ENCODE measurements around the gene KRT17.

Gene KRT17

DNA sequence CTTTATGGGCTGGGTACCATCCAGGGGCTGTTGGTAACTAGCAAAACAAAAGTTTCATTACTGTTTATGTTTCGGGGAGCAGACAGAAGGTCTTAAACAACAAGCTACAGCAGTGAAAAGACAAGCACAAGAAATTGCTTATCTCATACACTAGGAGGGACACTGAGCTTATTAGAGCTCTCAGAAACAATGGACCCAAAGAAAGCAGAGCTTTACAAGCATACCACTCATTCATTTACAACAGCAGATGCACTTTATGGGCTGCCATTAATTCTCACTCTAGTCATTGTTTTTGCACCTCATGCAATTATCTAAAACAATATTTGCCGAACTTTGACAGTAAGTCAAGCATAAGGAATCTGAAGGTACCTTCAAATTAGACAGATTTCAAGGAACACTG is 21.9 kb downstream of the KRT17 start:
- H3K9me3 ChIP-seq (ENCODE audit: control insufficient read depth in 2 of 2, low read length in 2 of 2), result peaks cover 0 to 4% of the 10 kb centered on the region in 2 donors
- no peak overlapping the region for H3K9ac ChIP-seq (ENCODE audit: low read length in 2 of 2)
- no peaks in the 10 kb centered on the region for H3K27me3 ChIP-seq (ENCODE audit: control insufficient read depth in 1 of 2, insufficient read depth in 2 of 2, low read length in 2 of 2)
- no peaks in the 10 kb centered on the region for H3K36me3 ChIP-seq (ENCODE audit: control insufficient read depth in 2 of 2, insufficient read depth in 2 of 2, low read length in 2 of 2)
- H3K27ac ChIP-seq (ENCODE audit: low read length), result no peak overlapping the region
- no peak overlapping the region for H3K4me3 ChIP-seq (ENCODE audit: low read length in 2 of 2)
- no peaks in the 10 kb centered on the region for H3K4me1 ChIP-seq (ENCODE audit: control insufficient read depth, insufficient read depth, low read length)

GRCh38 chr17:41600318-41600717 is 24.1 kb downstream of the KRT17 start:
- Histone ChIP-seq H3K27me3 (ENCODE audit: control insufficient read depth in 1 of 2, insufficient read depth in 2 of 2, low read length in 2 of 2) (peaks cover 0 to 3% of the 10 kb centered on the region in 2 donors), H3K4me3 (ENCODE audit: low read length in 2 of 2) (no peak overlapping the region), H3K4me1 (ENCODE audit: control insufficient read depth, insufficient read depth, low read length) (no peaks in the 10 kb centered on the region), H3K9ac (ENCODE audit: low read length in 2 of 2) (no peak overlapping the region), H3K9me3 (ENCODE audit: control insufficient read depth in 2 of 2, low read length in 2 of 2) (no peaks in the 10 kb centered on the region), H3K36me3 (ENCODE audit: control insufficient read depth in 2 of 2, insufficient read depth in 2 of 2, low read length in 2 of 2) (no peaks in the 10 kb centered on the region), H3K27ac (ENCODE audit: low read length) (no peak overlapping the region)

GRCh38 chr17:41599680-41600079 is 24.7 kb downstream of the KRT17 start:
- Histone ChIP-seq H3K9me3 (ENCODE audit: control insufficient read depth in 2 of 2, low read length in 2 of 2) (no peaks in the 10 kb centered on the region), H3K4me1 (ENCODE audit: control insufficient read depth, insufficient read depth, low read length) (no peaks in the 10 kb centered on the region), H3K27ac (ENCODE audit: low read length) (no peak overlapping the region), H3K4me3 (ENCODE audit: low read length in 2 of 2) (no peak overlapping the region), H3K36me3 (ENCODE audit: control insufficient read depth in 2 of 2, insufficient read depth in 2 of 2, low read length in 2 of 2) (no peaks in the 10 kb centered on the region), H3K9ac (ENCODE audit: low read length in 2 of 2) (no peak overlapping the region), H3K27me3 (ENCODE audit: control insufficient read depth in 1 of 2, insufficient read depth in 2 of 2, low read length in 2 of 2) (peaks cover 0 to 3% of the 10 kb centered on the region in 2 donors)

GRCh38 chr17:41595585-41595984 is 28.8 kb downstream of the KRT17 start:
- H3K9ac ChIP-seq (ENCODE audit: low read length in 2 of 2), result no peak overlapping the region
- H3K36me3 ChIP-seq (ENCODE audit: control insufficient read depth in 2 of 2, insufficient read depth in 2 of 2, low read length in 2 of 2), result no peaks in the 10 kb centered on the region
- no peak overlapping the region for H3K4me3 ChIP-seq (ENCODE audit: low read length in 2 of 2)
- no peaks in the 10 kb centered on the region for H3K9me3 ChIP-seq (ENCODE audit: control insufficient read depth in 2 of 2, low read length in 2 of 2)
- H3K4me1 ChIP-seq (ENCODE audit: control insufficient read depth, insufficient read depth, low read length), result no peaks in the 10 kb centered on the region
- no peak overlapping the region for H3K27ac ChIP-seq (ENCODE audit: low read length)
- H3K27me3 ChIP-seq (ENCODE audit: control insufficient read depth in 1 of 2, insufficient read depth in 2 of 2, low read length in 2 of 2), result peaks cover 0 to 6% of the 10 kb centered on the region in 2 donors

DNA sequence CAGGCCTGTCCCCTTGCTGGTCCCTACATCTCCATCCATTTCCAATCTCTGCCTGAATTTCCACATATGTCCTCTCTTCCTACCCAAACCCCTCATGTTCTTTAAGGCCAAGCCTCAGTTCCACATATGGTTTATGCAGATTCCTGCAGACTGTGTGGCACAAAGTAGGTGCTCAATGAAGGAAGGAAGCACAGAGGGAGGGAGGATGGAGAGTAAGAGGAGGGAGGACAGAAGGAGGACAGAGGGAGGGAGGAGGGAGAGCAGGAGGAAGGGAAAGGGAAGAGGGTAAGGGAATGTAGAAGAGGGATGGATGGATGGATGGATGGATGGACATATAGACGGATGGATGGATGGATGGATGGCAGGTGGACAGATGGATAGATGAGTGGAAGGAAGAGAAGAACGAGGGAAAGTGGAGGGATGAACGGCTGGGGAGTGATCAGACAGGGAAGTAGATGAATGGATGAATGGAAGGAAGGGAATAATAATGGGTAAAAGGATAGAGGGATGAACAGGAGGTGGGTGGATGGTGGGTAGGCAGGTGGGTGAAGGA is 29.9 kb downstream of the KRT17 start:
- Histone ChIP-seq H3K4me3 (ENCODE audit: low read length in 2 of 2) (no peak overlapping the region), H3K27me3 (ENCODE audit: control insufficient read depth in 1 of 2, insufficient read depth in 2 of 2, low read length in 2 of 2) (peaks cover 0 to 6% of the 10 kb centered on the region in 2 donors), H3K36me3 (ENCODE audit: control insufficient read depth in 2 of 2, insufficient read depth in 2 of 2, low read length in 2 of 2) (no peaks in the 10 kb centered on the region), H3K9ac (ENCODE audit: low read length in 2 of 2) (no peak overlapping the region), H3K27ac (ENCODE audit: low read length) (no peak overlapping the region), H3K9me3 (ENCODE audit: control insufficient read depth in 2 of 2, low read length in 2 of 2) (no peaks in the 10 kb centered on the region), H3K4me1 (ENCODE audit: control insufficient read depth, insufficient read depth, low read length) (no peaks in the 10 kb centered on the region)

- no peak overlapping the region for H3K9ac ChIP-seq (ENCODE audit: low read length in 2 of 2)
- no peak overlapping the region for H3K27ac ChIP-seq (ENCODE audit: low read length)
- no peaks in the 10 kb centered on the region for H3K36me3 ChIP-seq (ENCODE audit: control insufficient read depth in 2 of 2, insufficient read depth in 2 of 2, low read length in 2 of 2)
- no peak overlapping the region for H3K4me3 ChIP-seq (ENCODE audit: low read length in 2 of 2)
- peaks cover 0 to 6% of the 10 kb centered on the region in 2 donors for H3K27me3 ChIP-seq (ENCODE audit: control insufficient read depth in 1 of 2, insufficient read depth in 2 of 2, low read length in 2 of 2)
- H3K9me3 ChIP-seq (ENCODE audit: control insufficient read depth in 2 of 2, low read length in 2 of 2), result no peaks in the 10 kb centered on the region
- H3K4me1 ChIP-seq (ENCODE audit: control insufficient read depth, insufficient read depth, low read length), result no peaks in the 10 kb centered on the region
Observed at GRCh38 chr17:41593306-41593981, 30.9 kb downstream of the KRT17 start.

DNA sequence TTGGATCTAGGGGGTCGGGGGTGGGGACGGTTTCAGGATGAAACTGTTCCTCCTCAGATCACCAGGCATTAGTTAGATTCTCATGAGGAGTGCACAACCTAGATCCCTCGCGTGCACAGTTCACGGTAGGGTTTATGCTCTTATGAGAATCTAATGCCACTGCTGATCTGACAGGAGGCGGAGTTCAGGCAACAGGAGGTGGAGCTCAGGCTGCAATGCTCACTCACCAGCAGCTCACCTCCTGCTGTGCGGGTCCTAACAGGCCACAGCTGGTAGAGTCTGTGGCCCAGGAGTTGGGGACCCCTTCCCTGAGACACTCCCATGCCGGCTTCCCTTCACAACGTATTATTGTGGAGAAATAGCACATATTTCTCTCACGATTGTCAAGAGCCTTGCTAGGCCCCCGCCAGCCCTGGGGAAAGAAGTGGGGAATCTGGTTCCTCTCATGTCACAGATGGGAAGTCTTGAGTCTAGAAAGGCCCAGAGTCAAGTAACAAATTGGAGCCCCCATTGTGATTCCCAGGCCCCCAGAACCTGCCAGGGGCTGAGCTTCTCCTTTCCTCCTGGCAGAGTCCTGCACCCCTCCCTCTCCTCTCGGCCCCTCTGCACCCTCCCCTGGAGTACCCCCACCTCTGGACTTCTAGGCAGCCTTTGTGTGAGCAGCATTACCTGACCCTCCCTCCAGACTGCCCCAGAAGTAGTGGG is 31.6 kb downstream of the KRT17 start:
- no peak overlapping the region for H3K4me3 ChIP-seq (ENCODE audit: low read length in 2 of 2)
- no peaks in the 10 kb centered on the region for H3K9me3 ChIP-seq (ENCODE audit: control insufficient read depth in 2 of 2, low read length in 2 of 2)
- H3K9ac ChIP-seq (ENCODE audit: low read length in 2 of 2), result no peak overlapping the region
- peaks cover 0 to 6% of the 10 kb centered on the region in 2 donors for H3K27me3 ChIP-seq (ENCODE audit: control insufficient read depth in 1 of 2, insufficient read depth in 2 of 2, low read length in 2 of 2)
- no peaks in the 10 kb centered on the region for H3K4me1 ChIP-seq (ENCODE audit: control insufficient read depth, insufficient read depth, low read length)
- no peaks in the 10 kb centered on the region for H3K36me3 ChIP-seq (ENCODE audit: control insufficient read depth in 2 of 2, insufficient read depth in 2 of 2, low read length in 2 of 2)
- H3K27ac ChIP-seq (ENCODE audit: low read length), result no peak overlapping the region

DNA sequence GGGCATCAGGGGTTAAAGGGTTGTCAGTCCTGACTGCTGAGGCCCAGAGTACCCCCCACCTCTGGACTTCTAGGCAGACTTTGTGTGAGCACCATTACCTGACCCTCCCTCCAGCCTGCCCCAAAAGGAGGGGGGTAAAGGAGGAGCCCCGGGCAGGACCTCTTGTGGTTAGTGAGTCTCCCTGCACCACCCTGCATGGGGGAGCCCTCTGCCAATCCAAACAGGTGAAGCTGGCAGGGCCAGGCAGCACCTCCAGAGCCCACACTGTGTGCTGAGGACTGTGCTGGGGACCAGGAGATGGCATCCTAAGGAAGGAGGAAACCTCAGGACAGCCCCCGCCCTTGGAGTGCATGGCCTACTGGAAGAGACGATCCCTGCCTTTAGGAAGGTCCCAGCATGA is 35.1 kb downstream of the KRT17 start:
- Histone ChIP-seq H3K27me3 (ENCODE audit: control insufficient read depth in 1 of 2, insufficient read depth in 2 of 2, low read length in 2 of 2) (peaks cover 0 to 5% of the 10 kb centered on the region in 2 donors), H3K9ac (ENCODE audit: low read length in 2 of 2) (no peak overlapping the region), H3K27ac (ENCODE audit: low read length) (no peak overlapping the region), H3K4me1 (ENCODE audit: control insufficient read depth, insufficient read depth, low read length) (no peaks in the 10 kb centered on the region), H3K4me3 (ENCODE audit: low read length in 2 of 2) (no peak overlapping the region), H3K36me3 (ENCODE audit: control insufficient read depth in 2 of 2, insufficient read depth in 2 of 2, low read length in 2 of 2) (no peaks in the 10 kb centered on the region), H3K9me3 (ENCODE audit: control insufficient read depth in 2 of 2, low read length in 2 of 2) (no peaks in the 10 kb centered on the region)

DNA sequence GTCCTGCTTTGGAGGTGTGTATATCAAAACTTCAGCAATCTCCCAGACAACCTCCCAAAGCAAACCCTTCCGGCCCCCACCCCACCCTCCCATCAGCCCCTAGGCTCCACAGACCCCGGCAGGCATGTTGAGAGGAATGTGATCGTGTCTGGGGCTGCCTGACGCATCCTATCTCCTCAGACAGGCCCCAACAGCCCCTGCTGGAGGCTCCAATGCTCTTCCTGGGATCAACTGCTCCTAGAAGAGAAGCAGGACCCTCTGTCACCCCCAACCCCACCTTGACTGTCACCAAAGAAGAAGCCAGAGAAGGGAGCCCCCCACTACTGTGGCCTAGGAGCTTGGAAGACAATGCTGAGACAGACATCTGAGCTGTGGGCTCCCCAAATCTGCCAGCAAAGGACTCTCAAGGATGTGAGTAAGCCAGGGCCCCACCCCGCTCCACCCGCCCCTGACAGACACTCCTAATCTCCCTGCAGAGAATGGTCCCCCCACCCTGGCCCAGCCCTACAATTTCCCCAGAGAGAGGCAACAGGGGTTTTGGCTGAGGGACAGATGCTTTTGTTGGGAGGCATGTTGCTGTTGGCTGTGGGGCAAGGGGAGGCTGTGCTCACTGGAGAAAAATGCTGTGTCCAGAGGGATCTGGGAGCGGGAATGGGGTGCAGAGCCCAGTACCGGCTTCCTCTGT is 36.1 kb downstream of the KRT17 start:
- no peaks in the 10 kb centered on the region for H3K4me1 ChIP-seq (ENCODE audit: control insufficient read depth, insufficient read depth, low read length)
- H3K9ac ChIP-seq (ENCODE audit: low read length in 2 of 2), result no peak overlapping the region
- no peak overlapping the region for H3K27ac ChIP-seq (ENCODE audit: low read length)
- H3K36me3 ChIP-seq (ENCODE audit: control insufficient read depth in 2 of 2, insufficient read depth in 2 of 2, low read length in 2 of 2), result no peaks in the 10 kb centered on the region
- no peaks in the 10 kb centered on the region for H3K9me3 ChIP-seq (ENCODE audit: control insufficient read depth in 2 of 2, low read length in 2 of 2)
- peaks cover 0 to 3% of the 10 kb centered on the region in 2 donors for H3K27me3 ChIP-seq (ENCODE audit: control insufficient read depth in 1 of 2, insufficient read depth in 2 of 2, low read length in 2 of 2)
- no peak overlapping the region for H3K4me3 ChIP-seq (ENCODE audit: low read length in 2 of 2)

DNA sequence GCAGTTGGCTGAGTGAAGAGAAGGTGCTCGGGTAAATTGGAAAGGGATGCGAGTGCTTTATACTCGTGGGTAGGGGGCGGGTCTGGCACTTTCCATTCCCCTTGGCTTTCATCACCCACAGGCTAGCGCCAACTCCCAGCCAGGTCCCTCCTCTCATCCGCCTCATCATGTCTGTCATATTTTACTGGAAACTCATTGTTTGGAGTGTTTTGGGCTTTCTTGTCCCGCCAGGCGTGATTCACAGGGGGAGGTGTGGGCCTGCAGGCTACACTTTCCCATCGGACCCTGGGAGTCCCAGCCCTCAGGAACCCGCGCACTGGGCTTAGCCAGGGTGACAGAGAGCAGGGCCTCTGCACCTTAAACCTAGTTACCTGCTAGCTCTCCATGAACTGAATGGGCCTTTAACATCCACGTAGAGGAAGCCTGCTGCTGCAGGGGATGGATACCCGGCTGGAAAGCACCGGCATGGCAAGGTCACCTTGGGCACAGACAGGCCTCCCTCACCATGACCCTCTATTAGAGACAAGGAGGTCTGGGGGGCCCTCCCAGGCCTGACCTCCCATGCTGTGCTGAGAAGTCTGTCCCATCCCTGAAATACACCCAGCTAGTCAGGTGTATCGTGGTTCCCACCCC is 37.4 kb downstream of the KRT17 start, which contains the start of gene KRT14:
Gene KRT14 (minus strand): TSS at position 33 of the 633 bp plus-strand sequence. CDS start 61 bp downstream, outside the sequence.
- H3K27me3 ChIP-seq (ENCODE audit: control insufficient read depth in 1 of 2, insufficient read depth in 2 of 2, low read length in 2 of 2), result peaks cover 0 to 3% of the 10 kb centered on the region in 2 donors
- no peaks in the 10 kb centered on the region for H3K36me3 ChIP-seq (ENCODE audit: control insufficient read depth in 2 of 2, insufficient read depth in 2 of 2, low read length in 2 of 2)

More for the DNA sequence above, 37.4 kb downstream of the KRT17 start, which contains the start of gene KRT14:
- H3K27ac ChIP-seq (ENCODE audit: low read length), result no peak within 1 kb of the TSS
- H3K9ac ChIP-seq (ENCODE audit: low read length in 2 of 2), result no peak within 1 kb of the TSS
- no peak within 1 kb of the TSS for H3K4me3 ChIP-seq (ENCODE audit: low read length in 2 of 2)
- no peaks in the 10 kb centered on the region for H3K4me1 ChIP-seq (ENCODE audit: control insufficient read depth, insufficient read depth, low read length)
- H3K9me3 ChIP-seq (ENCODE audit: control insufficient read depth in 2 of 2, low read length in 2 of 2), result no peaks in the 10 kb centered on the region

All from stomach smooth muscle (tissue), 2 donors.